PFSK-1 (cell line): ENCODE data around the gene ESAM.

Experiments
- FOXP2 ChIP-seq: optimal IDR thresholded peaks from 2 replicates; pipeline ENCODE3; 2011; ENCODE audit warnings: borderline replicate concordance, control low read depth, inconsistent platforms; ENCODE audit not compliant: insufficient read depth; ENCODE audit errors: extremely low read length, extremely low read depth
- POLR2AphosphoS5 ChIP-seq: IDR thresholded peaks from 2 replicates; pipeline ENCODE4 v1.6.1; 2012; ENCODE audit warnings: low read depth, mild to moderate bottlenecking, control low read depth, low read length, moderate library complexity
- REST ChIP-seq, 2 experiments: IDR thresholded peaks; 2 replicates each; pipeline versions ENCODE4 v1.6.1 to v1.8.0; 2011 to 2012; ENCODE audit warnings: low read depth in 2 of 2, low read length in 2 of 2, control low read depth in 1 of 2, inconsistent platforms in 1 of 2, mild to moderate bottlenecking in 1 of 2, moderate library complexity in 1 of 2; ENCODE audit not compliant: insufficient read depth in 1 of 2
- SIN3A ChIP-seq: IDR thresholded peaks from 2 replicates; pipeline ENCODE4 v1.6.1; 2012; ENCODE audit warnings: mild to moderate bottlenecking, low read length, moderate library complexity, borderline replicate concordance; ENCODE audit not compliant: insufficient read depth
- TAF1 ChIP-seq: IDR thresholded peaks from 2 replicates; pipeline ENCODE4 v1.6.1; 2012; ENCODE audit warnings: low read length, control low read depth, borderline replicate concordance; ENCODE audit not compliant: insufficient read depth

The ESAM gene

GRCh38 chr11:124748481-124749343 is 13.4 kb downstream of the ESAM start:
- TF ChIP-seq POLR2AphosphoS5 (no peak), TAF1 (no peak), FOXP2 (no peak), SIN3A (no peak), REST (IDR thresholded peaks at IDR 0.05; ENCODE audit: insufficient read depth in 1 of 2, low read depth in 2 of 2, low read length in 2 of 2) (no peak)

- TF ChIP-seq POLR2AphosphoS5 = no peak
- no peak for TF ChIP-seq REST (IDR thresholded peaks at IDR 0.05; ENCODE audit: insufficient read depth in 1 of 2, low read depth in 2 of 2, low read length in 2 of 2)
- no peak for TF ChIP-seq TAF1
- no peak for TF ChIP-seq FOXP2
Measured at GRCh38 chr11:124748100-124748418, 14.0 kb downstream of the ESAM start.

GRCh38 chr11:124747406-124748099 is 14.5 kb downstream of the ESAM start:
- TF ChIP-seq FOXP2 (no peak), TAF1 (no peak), POLR2AphosphoS5 (no peak), REST (IDR thresholded peaks at IDR 0.05; ENCODE audit: insufficient read depth in 1 of 2, low read depth in 2 of 2, low read length in 2 of 2) (no peak), SIN3A (no peak)

GRCh38 chr11:124746621-124747243 is 15.4 kb downstream of the ESAM start:
- TF ChIP-seq REST (IDR thresholded peaks at IDR 0.05; ENCODE audit: insufficient read depth in 1 of 2, low read depth in 2 of 2, low read length in 2 of 2) (no peak), FOXP2 (no peak), POLR2AphosphoS5 (no peak), TAF1 (no peak), SIN3A (no peak)
